ENCODE measurements around the gene GRSF1.

- no peak for TF ChIP-seq RAD21 (IDR thresholded peaks at IDR 0.05; ENCODE audit: low read depth)
- TF ChIP-seq CREB1 (IDR thresholded peaks at IDR 0.05; ENCODE audit: low read depth): no peak
- no peak for TF ChIP-seq REST (IDR thresholded peaks at IDR 0.05; ENCODE audit: low read depth)
- TF ChIP-seq ZBTB7A (IDR thresholded peaks at IDR 0.05; ENCODE audit: low read depth): no peak
- TF ChIP-seq FOXM1 (IDR thresholded peaks at IDR 0.05; ENCODE audit: borderline replicate concordance, low read depth): no peak
- no peak for TF ChIP-seq EP300 (IDR thresholded peaks at IDR 0.05; ENCODE audit: borderline replicate concordance)
- no peak for TF ChIP-seq CEBPB (IDR thresholded peaks at IDR 0.05)
- no peak for TF ChIP-seq TEAD4 (IDR thresholded peaks at IDR 0.05)
- TF ChIP-seq TAF1 (IDR thresholded peaks at IDR 0.05; ENCODE audit: low read depth): no peak
Measured at GRCh38 chr4:70858454-70858853, 18.8 kb upstream of the GRSF1 start.
